ENCODE results near the gene PIN1. TPM values are rescaled to one million over a fixed set of nuclear protein-coding genes. Genes with fewer than 3 reads are reported as not detected.

Gene PIN1
- total RNA-seq, 2 donors from 2014 or later, result 71.4 to 78.0 TPM

Other genes with a start within 250 kb of the PIN1 start
- gene ZNF561, start 214.1 kb upstream of the PIN1 start, total RNA-seq, result 10 to 100 TPM; 27.6 to 33.6 TPM
- gene ZNF562, start 160.2 kb upstream of the PIN1 start, total RNA-seq, result 10 to 100 TPM; 34.1 to 44.8 TPM
- gene ZNF846, start 66.6 kb upstream of the PIN1 start, total RNA-seq, result 10 to 100 TPM in 1 of 2 donors, 1 to 10 TPM in 1; 7.7 to 10.5 TPM
- gene FBXL12, start 16.2 kb upstream of the PIN1 start, total RNA-seq, result 10 to 100 TPM; 34.1 to 36.9 TPM
- 100 to 1,000 TPM; 167 to 171 TPM for gene UBL5, start 7.4 kb upstream of the PIN1 start, total RNA-seq
- 1 to 10 TPM; 1.1 to 1.2 TPM for gene OLFM2, start 101.2 kb downstream of the PIN1 start, total RNA-seq
- 1 to 10 TPM; 1.1 to 5.0 TPM for gene COL5A3, start 175.2 kb downstream of the PIN1 start, total RNA-seq
- not detected for gene RDH8, start 178.2 kb downstream of the PIN1 start, total RNA-seq

All from activated T-cell treated with anti-CD3 and anti-CD28 coated beads, Interleukin-2, amount 50 U/mL, for 72 hours (primary cell).